HepG2 (cell line): ENCODE data around the gene SIAH1. TPM values are rescaled to one million over a fixed set of nuclear protein-coding genes. Genes with fewer than 3 reads are reported as not detected.

Experiments used
- CERS6 ChIP-seq: sonication (generic); formaldehyde crosslinking; IDR thresholded peaks from 2 replicates; pipeline ENCODE4 v1.5.0; 2020; ENCODE audit warnings: missing genetic modification reagents
- ELK4 ChIP-seq: sonication (generic); formaldehyde crosslinking; IDR thresholded peaks from 2 replicates; pipeline ENCODE4 v1.9.0; 2021; ENCODE audit warnings: missing genetic modification reagents, borderline replicate concordance
- FOSL2 ChIP-seq: sonication (generic); formaldehyde crosslinking; IDR thresholded peaks from 2 replicates; pipeline ENCODE4 v1.4.0; 2020; ENCODE audit warnings: missing genetic modification reagents
- HMGA1 ChIP-seq: sonication (generic); formaldehyde crosslinking; conservative IDR thresholded peaks from 2 replicates; pipeline ENCODE4 v1.4.0; 2020; ENCODE audit warnings: missing genetic modification reagents
- KAT7 ChIP-seq: IDR thresholded peaks from 2 replicates; pipeline ENCODE4 v1.6.1; 2018; ENCODE audit warnings: borderline replicate concordance, missing compliant biosample characterization
- MEIS1 ChIP-seq: sonication (generic); formaldehyde crosslinking; IDR thresholded peaks from 2 replicates; pipeline ENCODE4 v1.9.0; 2021; ENCODE audit warnings: mild to moderate bottlenecking, missing genetic modification reagents, moderate library complexity, borderline replicate concordance
- NCOA5 ChIP-seq: sonication (generic); formaldehyde crosslinking; IDR thresholded peaks from 2 replicates; pipeline ENCODE4 v1.4.0; 2020; ENCODE audit warnings: missing genetic modification reagents
- NR0B2 ChIP-seq: sonication (generic); formaldehyde crosslinking; IDR thresholded peaks from 2 replicates; pipeline ENCODE4 v1.4.0; 2020; ENCODE audit warnings: mild to moderate bottlenecking, missing genetic modification reagents
- RBM22 ChIP-seq: fragments of 200-400 bp; formaldehyde crosslinking; optimal IDR thresholded peaks from 2 replicates; pipeline ENCODE3; 2017; ENCODE audit warnings: mild to moderate bottlenecking, low read length, moderate library complexity
- SMAD3 ChIP-seq: sonication (generic); formaldehyde crosslinking; IDR thresholded peaks from 2 replicates; pipeline ENCODE4 v1.4.0; 2020; ENCODE audit warnings: missing genetic modification reagents
- THAP7 ChIP-seq: sonication (generic); formaldehyde crosslinking; IDR thresholded peaks from 2 replicates; pipeline ENCODE4 v1.8.1; 2023; ENCODE audit warnings: mild to moderate bottlenecking, missing genetic modification reagents
- ZFP37 ChIP-seq: sonication (generic); formaldehyde crosslinking; IDR thresholded peaks from 2 replicates; pipeline ENCODE4 v1.4.0; 2020; ENCODE audit warnings: missing genetic modification reagents, borderline replicate concordance
- ZMYM4 ChIP-seq: sonication (generic); formaldehyde crosslinking; IDR thresholded peaks from 2 replicates; pipeline ENCODE4 v1.8.1; 2023; ENCODE audit warnings: mild to moderate bottlenecking, missing genetic modification reagents
- ZNF207 ChIP-seq: fragments of 450-650 bp; IDR thresholded peaks from 2 replicates; pipeline ENCODE4 v1.6.1; 2016; ENCODE audit warnings: antibody characterized with exemption, borderline replicate concordance
- ZNF512B ChIP-seq: sonication (generic); formaldehyde crosslinking; IDR thresholded peaks from 2 replicates; pipeline ENCODE4 v1.5.1; 2020; ENCODE audit warnings: missing genetic modification reagents, mild to moderate bottlenecking, borderline replicate concordance
- ZNF597 ChIP-seq: sonication (generic); formaldehyde crosslinking; IDR thresholded peaks from 2 replicates; pipeline ENCODE4 v1.5.0; 2020; ENCODE audit warnings: missing genetic modification reagents
- ZNF605 ChIP-seq: sonication (generic); formaldehyde crosslinking; IDR thresholded peaks from 2 replicates; pipeline ENCODE4 v1.8.0; 2022; ENCODE audit warnings: mild to moderate bottlenecking, missing genetic modification reagents
- ZNF660 ChIP-seq: sonication (generic); formaldehyde crosslinking; IDR thresholded peaks from 2 replicates; pipeline ENCODE4 v1.5.1; 2020; ENCODE audit warnings: mild to moderate bottlenecking, low read depth, missing genetic modification reagents, borderline replicate concordance
- ZNF672 ChIP-seq: sonication (generic); formaldehyde crosslinking; IDR thresholded peaks from 2 replicates; pipeline ENCODE4 v1.8.1; 2022; ENCODE audit warnings: missing genetic modification reagents
- ZNF713 ChIP-seq: sonication (generic); formaldehyde crosslinking; IDR thresholded peaks from 2 replicates; pipeline ENCODE4 v1.4.0; 2020; ENCODE audit warnings: mild to moderate bottlenecking, missing genetic modification reagents
- ZNF747 ChIP-seq: sonication (generic); formaldehyde crosslinking; IDR thresholded peaks from 2 replicates; pipeline ENCODE4 v1.8.1; 2023; ENCODE audit warnings: missing genetic modification reagents, mild to moderate bottlenecking, borderline replicate concordance
- ZNF768 ChIP-seq: sonication (generic); formaldehyde crosslinking; IDR thresholded peaks from 2 replicates; pipeline ENCODE4 v1.4.0; 2020; ENCODE audit warnings: missing genetic modification reagents
- ZNF777 ChIP-seq: sonication (generic); formaldehyde crosslinking; IDR thresholded peaks from 2 replicates; pipeline ENCODE4 v1.4.0; 2020; ENCODE audit warnings: missing genetic modification reagents
- polyA plus RNA-seq, 8 experiments: library from polyadenylated mRNA; depleted of rRNA in 3 of 8; stranded (reverse) in 7 of 8; unstranded in 1 of 8; fragments of >200 nt; fragmentation: Illumina TruSeq in 4 of 8; extraction: Trizol in 4 of 8; gene quantifications; 2 replicates each; pipeline versions ENCODE4 v1.2.1 to v1.2.3, GENCODE V29; 2011 to 2016; ENCODE audit warnings: low read depth in 4 of 8, missing spikeins in 1 of 8, mixed read lengths in 1 of 8; ENCODE audit not compliant: insufficient read depth in 1 of 8
- total RNA-seq, 5 experiments: library from RNA; depleted of rRNA; stranded (reverse); fragments of >200 nt; fragmentation: Illumina TruSeq; extraction: Trizol; gene quantifications; 2 replicates each; pipeline ENCODE4 v1.2.3, GENCODE V29; 2016; ENCODE audit warnings: low read depth in 1 of 5

The SIAH1 gene
- total and polyA plus RNA-seq, 2 of the 13 experiments (the other 11 are each of a cell fraction or from before 2014, with no cell fraction given) = 16.0 to 28.6 TPM

GRCh38 chr16:48434653-48435317, 49.6 kb upstream of the SIAH1 start (continued):
- no peak for TF ChIP-seq CERS6 (CRISPR knock-in tag)
- TF ChIP-seq NR0B2 = no peak
- no peak for TF ChIP-seq KAT7 (CRISPR knock-in tag)
- TF ChIP-seq HMGA1 (CRISPR knock-in tag) = no peak
- no peak for TF ChIP-seq THAP7 (CRISPR knock-in tag)
- TF ChIP-seq FOSL2 (CRISPR knock-in tag) = no peak
- 0 out of 2 replicates have a peak, but pooled peaks have one; percentile 31 for TF ChIP-seq ZNF672 (CRISPR knock-in tag)
- TF ChIP-seq ZMYM4 (CRISPR knock-in tag) = 0 out of 2 replicates have a peak, but pooled peaks have one; percentile 34
- no peak for TF ChIP-seq MEIS1 (CRISPR knock-in tag)
- no peak for TF ChIP-seq ZNF777 (CRISPR knock-in tag)
- no peak for TF ChIP-seq SMAD3 (CRISPR knock-in tag)
- no peak for TF ChIP-seq ELK4 (CRISPR knock-in tag)
- no peak for TF ChIP-seq ZNF207
- TF ChIP-seq ZNF605 = no peak
- TF ChIP-seq RBM22 = no peak
- TF ChIP-seq NCOA5 (CRISPR knock-in tag) = no peak
- peak; percentile 97 for TF ChIP-seq ZNF768 (CRISPR knock-in tag)
- TF ChIP-seq ZNF713 (CRISPR knock-in tag) = no peak
- no peak for TF ChIP-seq ZNF597 (CRISPR knock-in tag)
- no peak for TF ChIP-seq ZNF747 (CRISPR knock-in tag)
- TF ChIP-seq ZNF660 (CRISPR knock-in tag) = no peak
- no peak for TF ChIP-seq ZFP37 (CRISPR knock-in tag)
- TF ChIP-seq ZNF512B (CRISPR knock-in tag) = 0 out of 2 replicates have a peak, but pooled peaks have one; percentile 69
